Lower lobe of right lung (tissue), 2 donors: Measurements from ENCODE around the gene CEP131. TPM values are rescaled to one million over a fixed set of nuclear protein-coding genes. Genes with fewer than 3 reads are reported as not detected.

Experiments used
- ATAC-seq, 2 donors: fragments of 200-7000 bp; cut with Tn5 transposase; one replicate each; pipeline ENCODE4 v1.9.1; 2020 to 2022; ENCODE audit warnings: mild to moderate bottlenecking in 2 of 2, moderate library complexity in 2 of 2
- DNase-seq: peaks from one replicate; pipeline ENCODE4 v3.0.0-alpha.2; 2020
- H3K27ac ChIP-seq: fragments of 200-600 bp; one replicate; pipeline ENCODE4 v1.8.0; 2022
- H3K27me3 ChIP-seq: fragments of 200-600 bp; one replicate; pipeline ENCODE4 v1.8.0; 2022; ENCODE audit warnings: low read depth
- H3K36me3 ChIP-seq: fragments of 200-600 bp; one replicate; pipeline ENCODE4 v1.8.0; 2022; ENCODE audit warnings: mild to moderate bottlenecking
- H3K4me1 ChIP-seq: fragments of 200-600 bp; one replicate; pipeline ENCODE4 v1.8.0; 2022
- H3K4me3 ChIP-seq: fragments of 200-600 bp; one replicate; pipeline ENCODE4 v1.8.0; 2022; ENCODE audit warnings: mild to moderate bottlenecking
- H3K9me3 ChIP-seq: fragments of 200-600 bp; one replicate; pipeline ENCODE4 v1.8.0; 2022
- CTCF ChIP-seq: fragments of 200-600 bp; IDR thresholded peaks from one replicate; pipeline ENCODE4 v1.8.0; 2022; ENCODE audit warnings: antibody characterized with exemption, mild to moderate bottlenecking
- intact Hi-C: fragments of 100-400 bp; cut with DNase I; formaldehyde crosslinking; loops from one replicate; pipeline ENCODE4 v1.11.0; 2022
- total RNA-seq: library from RNA; stranded (reverse); fragmentation: NEBNext Ultra II Directional; extraction: Animal tissue kit (Norgen Biotek cat#: 25700); gene quantifications from one replicate; pipeline ENCODE4 v1.2.1, GENCODE V29; 2021
- donor health status: DM: no; HTN: yes; CAD: no; lungs with severe emphysema.

CEP131 gene
- total RNA-seq, 1 donor from 2014 or later = 8.3 TPM

- Histone ChIP-seq H3K4me1 (peaks cover 20% of the 10 kb centered on the region), H3K4me3 (peak overlapping the region; percentile 20), H3K27ac (no peak overlapping the region), H3K36me3 (peaks cover 12% of the 10 kb centered on the region), H3K9me3 (no peaks in the 10 kb centered on the region), H3K27me3 (no peaks in the 10 kb centered on the region)
- no peak for ATAC-seq
- intact Hi-C loops = no loop called here
- TF ChIP-seq CTCF = no peak
- DNase-seq = no peak
Observed at GRCh38 chr17:81197831-81198490, 24.8 kb downstream of the CEP131 start.

GRCh38 chr17:81197409-81197795, 25.4 kb downstream of the CEP131 start:
- intact Hi-C loops = no loop called here
- ATAC-seq = no peak
- peaks cover 12% of the 10 kb centered on the region for H3K36me3 ChIP-seq
- peak overlapping the region; percentile 20 for H3K4me3 ChIP-seq
- no peaks in the 10 kb centered on the region for H3K27me3 ChIP-seq
- no peak for DNase-seq
- no peak overlapping the region for H3K27ac ChIP-seq
- H3K9me3 ChIP-seq = no peaks in the 10 kb centered on the region
- peaks cover 20% of the 10 kb centered on the region for H3K4me1 ChIP-seq
- TF ChIP-seq CTCF = no peak

- intact Hi-C loops = no loop called here
Observed at GRCh38 chr17:81196505-81197408, 26.0 kb downstream of the CEP131 start.

GRCh38 chr17:81195941-81196495, 26.7 kb downstream of the CEP131 start:
- intact Hi-C loops = no loop called here
- ATAC-seq (no peak), DNase-seq (no peak)
- peaks cover 20% of the 10 kb centered on the region for H3K4me1 ChIP-seq
- no peaks in the 10 kb centered on the region for H3K9me3 ChIP-seq
- H3K27ac ChIP-seq = no peak overlapping the region
- peaks cover 12% of the 10 kb centered on the region for H3K36me3 ChIP-seq
- no peak overlapping the region for H3K4me3 ChIP-seq
- no peaks in the 10 kb centered on the region for H3K27me3 ChIP-seq
- no peak for TF ChIP-seq CTCF

More at GRCh38 chr17:81196505-81197408, 26.0 kb downstream of the CEP131 start:
- no peak for TF ChIP-seq CTCF
- peaks cover 12% of the 10 kb centered on the region for H3K36me3 ChIP-seq
- H3K9me3 ChIP-seq = no peaks in the 10 kb centered on the region
- DNase-seq (no peak), ATAC-seq (no peak)
- peaks cover 20% of the 10 kb centered on the region for H3K4me1 ChIP-seq
- H3K4me3 ChIP-seq = peak overlapping the region; percentile 20
- H3K27ac ChIP-seq = no peak overlapping the region
- no peaks in the 10 kb centered on the region for H3K27me3 ChIP-seq

GRCh38 chr17:81194941-81195901, 27.5 kb downstream of the CEP131 start:
- intact Hi-C loops = no loop called here
- TF ChIP-seq CTCF = no peak
- H3K9me3 ChIP-seq = no peaks in the 10 kb centered on the region
- H3K4me1 ChIP-seq = peaks cover 20% of the 10 kb centered on the region
- H3K4me3 ChIP-seq = no peak overlapping the region
- no peak overlapping the region for H3K27ac ChIP-seq
- peaks cover 12% of the 10 kb centered on the region for H3K36me3 ChIP-seq
- ATAC-seq (no peak), DNase-seq (no peak)
- no peaks in the 10 kb centered on the region for H3K27me3 ChIP-seq
